B cell (primary cell): Measurements from ENCODE around the gene NT5M. TPM values are rescaled to one million over a fixed set of nuclear protein-coding genes. Genes with fewer than 3 reads are reported as not detected.

Experiments used
- ATAC-seq: fragments of 200-7000 bp; cut with Tn5 transposase; one replicate; pipeline ENCODE4 v1.10.0; 2021; ENCODE audit warnings: low read depth, mild to moderate bottlenecking, moderate number of reproducible peaks, moderate library complexity
- CTCF ChIA-PET: fragments of 350-600 bp; sonication (Branson Sonifier 250); formaldehyde crosslinking; loops from one replicate; lab custom pipeline; 2021; ENCODE audit warnings: antibody characterized with exemption, inconsistent platforms; lab: Charles Lee
- POLR2A ChIA-PET: fragments of 350-600 bp; sonication (Branson Sonifier 250); formaldehyde crosslinking; loops from one replicate; lab custom pipeline; 2021; ENCODE audit warnings: antibody characterized with exemption; lab: Charles Lee
- DNase-seq: peaks from one replicate; pipeline ENCODE4 v3.0.0; 2013
- H2AFZ ChIP-seq: 2 replicates; pipeline ENCODE4 v1.6.1; 2012; ENCODE audit warnings: mild to moderate bottlenecking, low read depth, low read length; ENCODE audit not compliant: insufficient read depth, poor library complexity, severe bottlenecking
- H3K27ac ChIP-seq, 2 donors: 1 replicate in 1 of 2; 2 replicates in 1 of 2; pipeline ENCODE4 v1.5.1; 2012 to 2013; ENCODE audit warnings: low read length in 2 of 2, mild to moderate bottlenecking in 2 of 2, moderate library complexity in 1 of 2
- H3K27me3 ChIP-seq, 4 experiments: fragments of 200-600 bp in 1 of 4; sonication (generic) in 1 of 4; replicated peaks in 1 of 4; 1 replicate in 2 of 4; 2 replicates in 2 of 4; pipeline versions ENCODE4 v1.6.1 to v1.7.0; 2013 to 2016; ENCODE audit warnings: low read length in 3 of 4, mild to moderate bottlenecking in 2 of 4, mixed read lengths in 1 of 4, moderate library complexity in 1 of 4; ENCODE audit not compliant: insufficient read depth in 4 of 4, control insufficient read depth in 3 of 4; ENCODE audit errors: control extremely low read depth in 1 of 4
- H3K36me3 ChIP-seq, 2 experiments: replicated peaks in 1 of 2; 1 replicate in 1 of 2; 2 replicates in 1 of 2; pipeline versions ENCODE4 v1.6.1 to v1.7.1; 2013; ENCODE audit warnings: low read length in 1 of 2; ENCODE audit not compliant: insufficient read depth in 2 of 2, control insufficient read depth in 1 of 2; ENCODE audit errors: control extremely low read depth in 1 of 2, extremely low read depth in 1 of 2
- H3K4me1 ChIP-seq, 2 donors: fragments of 200-600 bp in 1 of 2; sonication (generic) in 1 of 2; 1 replicate in 1 of 2; 2 replicates in 1 of 2; pipeline versions ENCODE4 v1.5.1 to v1.6.1; 2013 to 2017; ENCODE audit warnings: low read length in 2 of 2; ENCODE audit not compliant: control insufficient read depth in 2 of 2, insufficient read depth in 2 of 2
- H3K4me2 ChIP-seq: replicated peaks from 2 replicates; pipeline ENCODE3; 2012; ENCODE audit warnings: mild to moderate bottlenecking, low read depth, low read length; ENCODE audit not compliant: poor library complexity, severe bottlenecking
- H3K4me3 ChIP-seq, 5 experiments: fragments of 200-600 bp in 1 of 5; sonication (generic) in 1 of 5; 1 replicate in 3 of 5; 2 replicates in 2 of 5; pipeline versions ENCODE4 v1.5.1 to v1.7.0; 2011 to 2016; ENCODE audit warnings: low read length in 4 of 5, mild to moderate bottlenecking in 4 of 5, low read depth in 2 of 5, control low read depth in 1 of 5, moderate library complexity in 1 of 5; ENCODE audit not compliant: insufficient read depth in 1 of 5; ENCODE audit errors: control extremely low read depth in 1 of 5, extremely low read depth in 1 of 5
- H3K79me2 ChIP-seq: fragments of 200-600 bp; sonication (generic); one replicate; pipeline ENCODE4 v1.6.0; 2016; ENCODE audit warnings: low read length; ENCODE audit not compliant: control insufficient read depth, insufficient read depth
- H3K9ac ChIP-seq: fragments of 200-600 bp; sonication (generic); 2 replicates; pipeline ENCODE4 v1.6.1; 2017; ENCODE audit warnings: mild to moderate bottlenecking, low read length, moderate library complexity
- H3K9me3 ChIP-seq, 3 donors: one replicate each; pipeline versions ENCODE4 v1.6.1 to v1.7.1; 2013; ENCODE audit warnings: low read length in 2 of 3; ENCODE audit not compliant: control insufficient read depth in 2 of 3, insufficient read depth in 1 of 3; ENCODE audit errors: control extremely low read depth in 1 of 3
- H4K20me1 ChIP-seq: 2 replicates; pipeline ENCODE4 v1.6.0; 2012; ENCODE audit warnings: mild to moderate bottlenecking, low read length; ENCODE audit not compliant: insufficient read depth, control insufficient read depth, poor library complexity, severe bottlenecking
- H3K27ac Mint-ChIP-seq: one replicate; pipeline ENCODE4 v1.8.0; 2021; ENCODE audit warnings: mixed read lengths
- H3K27me3 Mint-ChIP-seq: one replicate; pipeline ENCODE4 v1.8.0; 2021; ENCODE audit warnings: mixed read lengths
- H3K4me1 Mint-ChIP-seq: one replicate; pipeline ENCODE4 v1.8.0; 2021; ENCODE audit warnings: mixed read lengths
- H3K4me3 Mint-ChIP-seq: one replicate; pipeline ENCODE4 v1.8.0; 2021; ENCODE audit warnings: mixed read lengths
- H3K9me3 Mint-ChIP-seq: one replicate; pipeline ENCODE4 v1.8.0; 2022; ENCODE audit warnings: mixed read lengths; ENCODE audit not compliant: insufficient read depth
- CTCF ChIP-seq: fragments of 200-600 bp; IDR thresholded peaks from one replicate; pipeline ENCODE4 v1.8.0; 2022; ENCODE audit warnings: antibody characterized with exemption, mild to moderate bottlenecking
- EZH2 ChIP-seq: IDR thresholded peaks from 2 replicates; pipeline ENCODE4 v1.6.1; 2012; ENCODE audit warnings: borderline replicate concordance, low read depth, mild to moderate bottlenecking, moderate library complexity, low read length; ENCODE audit not compliant: insufficient read depth, poor library complexity, severe bottlenecking
- WGBS: methylation state at CpG from one replicate; pipeline ENCODE4 v1.1.5; 2013; ENCODE audit warnings: missing lambda C conversion rate; ENCODE audit not compliant: insufficient coverage; 5-methylcytosine and 5-hydroxymethylcytosine counted together
- intact Hi-C: fragments of 100-400 bp; cut with micrococcal nuclease; formaldehyde crosslinking; loops from one replicate; pipeline ENCODE4 v1.10.0; 2022
- polyA plus RNA-seq: library from polyadenylated mRNA; depleted of rRNA; stranded (reverse); fragments of >200 nt; gene quantifications from 2 replicates; pipeline ENCODE4 v1.2.3, GENCODE V29; 2012
- total RNA-seq, 2 donors: library from RNA; stranded (reverse); fragments of 120-200 nt in 1 of 2; gene quantifications; 1 replicate in 1 of 2; 2 replicates in 1 of 2; pipeline versions ENCODE4 v1.2.3 to v1.2.4, GENCODE V29; 2013 to 2022

The NT5M gene
- total and polyA plus RNA-seq, 2 donors (not counting 1 experiment from before 2014, with no cell fraction given) = 0.40 to 0.47 TPM

DNA sequence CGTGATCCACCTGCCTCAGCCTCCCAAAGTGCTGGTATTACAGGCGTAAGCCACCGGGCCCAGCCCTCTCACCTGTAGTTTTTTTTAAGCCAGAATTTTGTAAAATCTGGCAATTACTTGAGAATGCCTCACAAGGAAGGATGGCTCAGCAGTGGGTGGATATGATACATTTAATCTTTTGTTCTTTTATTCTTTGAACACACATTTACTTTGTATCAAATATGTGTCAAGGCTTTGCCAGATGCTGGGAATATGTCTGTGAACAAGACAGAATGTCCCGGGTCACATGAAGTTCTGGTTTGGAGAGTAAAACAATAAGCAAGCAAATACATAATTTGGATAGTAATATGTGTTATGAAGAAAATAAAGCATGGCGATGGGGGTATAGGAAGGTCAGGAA, 17.2 kb upstream of the NT5M start:
- H3K79me2 ChIP-seq = no peaks in the 10 kb centered on the region
- no peaks in the 10 kb centered on the region for H3K9me3 Mint-ChIP-seq
- intact Hi-C loops = no loop called here
- H3K4me1 Mint-ChIP-seq = peaks cover 8% of the 10 kb centered on the region
- H3K9me3 ChIP-seq = peaks cover 0 to 3% (median 0%) of the 10 kb centered on the region in 3 donors
- no peak overlapping the region for H3K4me2 ChIP-seq
- H3K27me3 ChIP-seq = no peaks in the 10 kb centered on the region
- no peak overlapping the region for H3K27ac ChIP-seq
- no peak for DNase-seq
- CTCF ChIA-PET = no interaction called here
- no peak overlapping the region for H2AFZ ChIP-seq
- no peak overlapping the region for H3K27ac Mint-ChIP-seq
- no peak for TF ChIP-seq EZH2
- TF ChIP-seq CTCF = no peak
- H4K20me1 ChIP-seq = peaks cover under 1% of the 10 kb centered on the region
- peaks cover 6 to 7% of the 10 kb centered on the region in 2 donors for H3K4me1 ChIP-seq
- no peak overlapping the region for H3K4me3 ChIP-seq
- H3K36me3 ChIP-seq = no peaks in the 10 kb centered on the region
- POLR2A ChIA-PET = no interaction called here
- H3K4me3 Mint-ChIP-seq = no peak overlapping the region
- H3K9ac ChIP-seq = no peak overlapping the region
- 88% methylated on average over 2 of the region's 5 CpGs for WGBS
- H3K27me3 Mint-ChIP-seq = no peaks in the 10 kb centered on the region
- ATAC-seq = no peak

GRCh38 chr17:17289086-17289485, 14.1 kb upstream of the NT5M start:
- Histone ChIP-seq H3K27me3 (no peaks in the 10 kb centered on the region), H3K9me3 (peaks cover 0 to 3% (median 0%) of the 10 kb centered on the region in 3 donors), H3K79me2 (no peaks in the 10 kb centered on the region), H3K4me3 (no peak overlapping the region), H4K20me1 (no peaks in the 10 kb centered on the region), H3K4me1 (no peaks in the 10 kb centered on the region), H3K4me2 (no peak overlapping the region), H3K9ac (no peak overlapping the region), H2AFZ (no peak overlapping the region), H3K36me3 (no peaks in the 10 kb centered on the region), H3K27ac (no peak overlapping the region)
- intact Hi-C loops = no loop called here
- no peaks in the 10 kb centered on the region for H3K9me3 Mint-ChIP-seq
- no peak for TF ChIP-seq EZH2
- TF ChIP-seq CTCF = no peak
- ChIA-PET CTCF (no interaction called here), POLR2A (no interaction called here)
- no peaks in the 10 kb centered on the region for H3K27me3 Mint-ChIP-seq
- whole genome bisulfite sequencing = 100% methylated on average over 4 of the region's 4 CpGs
- DNase-seq = no peak
- H3K4me1 Mint-ChIP-seq = no peaks in the 10 kb centered on the region
- no peak overlapping the region for H3K27ac Mint-ChIP-seq
- ATAC-seq = no peak
- H3K4me3 Mint-ChIP-seq = no peak overlapping the region
